ENCODE data around the gene ITGA5. TPM values are rescaled to one million over a fixed set of nuclear protein-coding genes. Genes with fewer than 3 reads are reported as not detected.
A peak's percentile ranks its signal among the peaks of the same experiment; 100 is the strongest.

Gene ITGA5
- total RNA-seq, 1 donor: 168 TPM

DNA sequence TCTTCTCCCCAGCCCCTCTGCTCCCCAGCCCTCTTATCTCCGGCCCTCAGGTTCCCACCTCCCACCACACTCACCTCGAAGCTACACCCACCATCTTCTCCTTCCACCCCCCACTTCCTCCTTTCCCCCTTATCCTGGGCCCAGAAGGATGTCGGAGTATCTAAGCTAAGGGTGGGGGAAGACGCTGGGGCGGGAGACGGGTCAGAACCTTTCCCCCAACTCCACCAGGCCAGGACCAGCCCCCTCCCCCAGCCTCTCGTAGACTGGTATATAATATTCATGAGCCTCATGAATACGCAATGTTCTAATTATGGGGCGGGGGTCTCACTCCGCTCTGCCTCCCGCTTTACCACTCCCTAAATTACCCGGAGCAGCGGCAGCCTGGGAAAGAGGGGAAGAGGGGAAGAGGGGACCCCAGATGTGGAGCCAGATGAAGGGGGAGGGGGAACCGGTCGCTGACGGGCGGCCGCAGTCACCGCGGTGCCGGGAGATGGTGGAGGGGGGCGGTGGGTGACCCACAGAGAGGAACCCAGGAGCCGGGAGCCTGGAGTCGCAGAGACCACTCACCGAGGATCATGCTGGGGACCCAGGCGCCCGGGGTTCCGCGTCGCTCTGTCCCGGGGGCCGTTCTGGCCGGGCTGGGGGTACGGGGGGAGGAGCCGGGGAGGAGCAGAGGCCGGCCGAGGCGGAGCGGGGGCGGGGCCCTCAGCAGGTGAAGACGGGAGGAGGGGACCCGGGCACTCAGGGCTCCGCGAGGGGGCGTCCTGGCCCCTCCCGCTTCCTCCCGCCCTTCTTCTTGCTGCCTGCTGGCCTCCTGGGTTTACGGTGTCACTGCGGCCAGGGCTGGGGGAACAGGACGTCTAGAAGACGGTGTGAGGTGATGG is 28.2 kb downstream of the ITGA5 start:
- Histone ChIP-seq H3K4me1 (ENCODE audit: insufficient read depth, low read length) (peaks cover 89% of the 10 kb centered on the region), H3K4me3 (ENCODE audit: low read length) (peak overlapping the region; percentile 35), H3K27me3 (ENCODE audit: insufficient read depth, low read length) (no peaks in the 10 kb centered on the region), H3K9me3 (ENCODE audit: low read depth, low read length) (no peaks in the 10 kb centered on the region)

GRCh38 chr12:54390176-54390667 is 28.8 kb downstream of the ITGA5 start:
- no peak overlapping the region for H3K4me3 ChIP-seq (ENCODE audit: low read length)
- H3K9me3 ChIP-seq (ENCODE audit: low read depth, low read length): no peaks in the 10 kb centered on the region
- no peaks in the 10 kb centered on the region for H3K27me3 ChIP-seq (ENCODE audit: insufficient read depth, low read length)
- H3K4me1 ChIP-seq (ENCODE audit: insufficient read depth, low read length): peaks cover 96% of the 10 kb centered on the region

DNA sequence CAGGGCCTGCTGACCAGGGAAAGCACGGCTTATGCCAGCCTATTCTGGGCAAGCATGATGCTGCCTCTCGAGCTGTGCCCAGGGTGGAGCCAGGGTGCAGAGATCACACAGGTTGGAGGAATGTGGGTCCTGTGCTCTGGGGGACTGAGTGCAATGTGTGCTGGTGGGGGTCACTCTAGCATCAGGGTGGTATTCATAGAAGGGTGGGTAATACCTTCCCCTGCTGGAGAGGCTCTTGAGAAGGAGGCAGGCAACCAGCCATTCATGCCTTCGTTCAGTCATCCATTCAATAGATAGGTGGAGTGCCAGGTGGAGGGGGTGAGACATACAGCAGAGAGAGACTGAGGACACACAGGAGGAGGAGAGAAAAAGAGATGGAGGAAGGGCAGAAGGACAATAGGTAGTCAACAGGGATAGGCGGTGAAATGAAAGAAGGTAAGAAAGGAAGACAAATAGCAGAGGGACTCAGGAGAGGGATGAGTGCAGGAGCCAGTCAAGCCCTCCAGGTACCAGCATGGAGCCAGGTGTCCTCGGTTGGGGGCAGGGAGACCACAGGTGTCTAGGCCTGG is 29.4 kb downstream of the ITGA5 start:
- H3K4me1 ChIP-seq (ENCODE audit: insufficient read depth, low read length): peaks cover 98% of the 10 kb centered on the region
- no peaks in the 10 kb centered on the region for H3K9me3 ChIP-seq (ENCODE audit: low read depth, low read length)
- no peak overlapping the region for H3K4me3 ChIP-seq (ENCODE audit: low read length)
- H3K27me3 ChIP-seq (ENCODE audit: insufficient read depth, low read length): no peaks in the 10 kb centered on the region

GRCh38 chr12:54389134-54389508 is 29.9 kb downstream of the ITGA5 start:
- Histone ChIP-seq H3K27me3 (ENCODE audit: insufficient read depth, low read length) (no peaks in the 10 kb centered on the region), H3K4me3 (ENCODE audit: low read length) (no peak overlapping the region), H3K4me1 (ENCODE audit: insufficient read depth, low read length) (peaks cover 98% of the 10 kb centered on the region), H3K9me3 (ENCODE audit: low read depth, low read length) (no peaks in the 10 kb centered on the region)

GRCh38 chr12:54388237-54389133 is 30.6 kb downstream of the ITGA5 start:
- Histone ChIP-seq H3K4me3 (ENCODE audit: low read length) (no peak overlapping the region), H3K9me3 (ENCODE audit: low read depth, low read length) (no peaks in the 10 kb centered on the region), H3K4me1 (ENCODE audit: insufficient read depth, low read length) (peaks cover 98% of the 10 kb centered on the region), H3K27me3 (ENCODE audit: insufficient read depth, low read length) (no peaks in the 10 kb centered on the region)

DNA sequence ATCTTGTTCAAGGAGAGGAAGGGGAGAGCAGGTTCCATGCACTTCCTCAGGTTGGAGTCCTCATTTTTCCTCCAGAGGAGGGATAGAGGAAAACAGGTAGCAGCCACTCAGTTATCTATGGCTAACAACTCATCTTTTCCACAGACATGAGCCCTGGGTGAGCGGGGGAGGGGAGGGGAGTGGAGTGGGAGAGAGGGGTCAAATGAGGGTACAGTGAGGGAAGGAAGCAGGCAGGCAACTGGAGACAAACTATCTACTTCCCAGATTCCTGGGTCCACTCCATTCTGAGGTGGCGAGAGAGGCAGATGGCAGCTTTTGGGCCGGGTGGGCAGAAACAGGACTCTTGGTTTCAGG is 32.0 kb downstream of the ITGA5 start:
- Histone ChIP-seq H3K27me3 (ENCODE audit: insufficient read depth, low read length) (no peaks in the 10 kb centered on the region), H3K9me3 (ENCODE audit: low read depth, low read length) (no peaks in the 10 kb centered on the region), H3K4me3 (ENCODE audit: low read length) (no peak overlapping the region), H3K4me1 (ENCODE audit: insufficient read depth, low read length) (peaks cover 97% of the 10 kb centered on the region)

GRCh38 chr12:54386403-54387113 is 32.5 kb downstream of the ITGA5 start:
- Histone ChIP-seq H3K4me1 (ENCODE audit: insufficient read depth, low read length) (peaks cover 97% of the 10 kb centered on the region), H3K27me3 (ENCODE audit: insufficient read depth, low read length) (no peaks in the 10 kb centered on the region), H3K9me3 (ENCODE audit: low read depth, low read length) (no peaks in the 10 kb centered on the region), H3K4me3 (ENCODE audit: low read length) (no peak overlapping the region)

DNA sequence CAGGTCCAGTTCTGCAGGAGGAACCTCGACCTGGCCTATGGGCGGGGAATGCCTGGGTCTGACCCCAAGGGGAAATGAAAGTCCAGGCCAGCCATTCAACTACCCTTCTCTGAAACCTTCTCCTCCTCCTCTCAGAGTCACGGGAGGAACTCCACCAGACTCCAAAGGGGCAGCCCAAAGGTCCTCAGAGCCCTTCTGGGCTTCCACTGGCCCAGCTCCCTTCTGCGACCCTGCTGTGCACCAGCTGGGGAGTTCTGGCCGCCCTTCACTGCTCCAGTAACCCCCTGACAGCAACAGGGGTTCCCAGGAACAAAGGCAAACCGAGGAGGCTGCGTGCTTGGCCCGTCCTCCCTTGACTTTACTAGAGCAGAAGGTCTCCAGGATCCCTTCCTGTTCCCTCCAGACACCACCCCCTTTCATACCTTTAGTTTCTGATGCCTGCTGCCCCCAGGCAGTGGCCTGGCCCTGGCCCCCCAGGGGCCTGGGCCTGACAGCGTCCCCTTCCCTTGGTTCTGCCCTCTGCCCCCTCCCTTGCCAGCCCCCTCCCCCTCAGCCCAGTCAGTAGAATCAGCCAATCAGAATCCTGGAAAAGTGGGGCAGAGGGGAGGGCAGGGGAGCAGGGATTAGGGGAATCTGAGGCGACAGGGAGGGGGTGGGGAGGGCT is 33.7 kb downstream of the ITGA5 start:
- no peaks in the 10 kb centered on the region for H3K27me3 ChIP-seq (ENCODE audit: insufficient read depth, low read length)
- H3K4me3 ChIP-seq (ENCODE audit: low read length): no peak overlapping the region
- H3K4me1 ChIP-seq (ENCODE audit: insufficient read depth, low read length): peaks cover 98% of the 10 kb centered on the region
- H3K9me3 ChIP-seq (ENCODE audit: low read depth, low read length): no peaks in the 10 kb centered on the region

DNA sequence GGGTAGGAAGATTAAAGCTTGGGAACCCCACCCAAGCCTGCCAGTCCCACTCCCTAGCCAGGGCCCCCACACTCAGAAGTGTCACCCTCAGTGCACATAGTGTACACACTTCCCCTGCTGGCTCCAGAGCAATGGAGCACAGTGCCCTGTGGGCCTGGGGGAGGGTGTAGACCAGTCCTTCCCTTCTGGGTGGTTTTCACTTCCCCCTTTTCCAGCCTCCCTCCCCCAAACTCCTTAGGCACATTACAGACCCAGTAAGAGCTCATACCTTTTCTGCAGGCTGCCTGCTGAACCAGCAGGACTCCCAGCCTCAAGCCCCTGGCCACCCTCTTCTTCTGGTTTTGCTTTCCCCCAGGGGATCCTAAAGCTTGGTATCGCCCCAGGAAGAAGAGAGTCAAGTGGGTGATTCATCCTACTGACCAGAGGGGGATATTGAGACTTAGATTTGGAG is 34.5 kb downstream of the ITGA5 start, which contains the start of gene ZNF385A:
Gene ZNF385A, minus strand, starts transcription at position 143 of the 451 bp plus-strand sequence. CDS start 219 bp downstream, outside the sequence.
- H3K4me1 ChIP-seq (ENCODE audit: insufficient read depth, low read length): peaks cover 98% of the 10 kb centered on the region
- H3K4me3 ChIP-seq (ENCODE audit: low read length): peak within 1 kb of the TSS; percentile 36
- H3K27me3 ChIP-seq (ENCODE audit: insufficient read depth, low read length): no peaks in the 10 kb centered on the region
- no peaks in the 10 kb centered on the region for H3K9me3 ChIP-seq (ENCODE audit: low read depth, low read length)

DNA sequence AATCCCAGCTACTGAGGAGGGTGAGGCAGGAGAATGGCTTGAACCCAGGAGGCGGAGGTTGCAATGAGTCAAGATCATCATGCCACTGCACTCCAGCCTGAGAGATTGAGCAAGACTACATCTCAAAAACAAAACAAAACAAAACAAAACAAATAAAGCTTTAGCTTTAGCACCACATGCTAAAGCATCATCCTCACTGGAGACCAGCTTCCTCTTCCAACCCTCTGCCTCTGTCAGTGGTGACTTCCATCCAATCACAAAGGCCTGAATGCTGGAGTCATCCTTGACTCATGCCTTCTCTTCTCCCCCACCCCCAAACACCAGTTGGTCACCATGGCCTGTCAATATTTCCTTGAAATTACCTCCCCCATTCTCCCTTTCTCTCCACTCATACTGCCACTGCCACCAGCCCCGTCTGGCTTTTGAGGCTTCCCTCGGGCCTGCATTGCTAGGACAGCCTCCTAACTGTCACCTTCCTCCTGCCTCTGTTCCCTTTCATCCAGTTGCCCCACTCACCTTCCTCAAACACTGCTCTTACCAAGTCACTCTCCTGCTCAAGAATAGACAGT is 35.9 kb downstream of the ITGA5 start:
- Histone ChIP-seq H3K27me3 (ENCODE audit: insufficient read depth, low read length) (no peaks in the 10 kb centered on the region), H3K4me1 (ENCODE audit: insufficient read depth, low read length) (peaks cover 89% of the 10 kb centered on the region), H3K9me3 (ENCODE audit: low read depth, low read length) (no peaks in the 10 kb centered on the region), H3K4me3 (ENCODE audit: low read length) (no peak overlapping the region)

DNA sequence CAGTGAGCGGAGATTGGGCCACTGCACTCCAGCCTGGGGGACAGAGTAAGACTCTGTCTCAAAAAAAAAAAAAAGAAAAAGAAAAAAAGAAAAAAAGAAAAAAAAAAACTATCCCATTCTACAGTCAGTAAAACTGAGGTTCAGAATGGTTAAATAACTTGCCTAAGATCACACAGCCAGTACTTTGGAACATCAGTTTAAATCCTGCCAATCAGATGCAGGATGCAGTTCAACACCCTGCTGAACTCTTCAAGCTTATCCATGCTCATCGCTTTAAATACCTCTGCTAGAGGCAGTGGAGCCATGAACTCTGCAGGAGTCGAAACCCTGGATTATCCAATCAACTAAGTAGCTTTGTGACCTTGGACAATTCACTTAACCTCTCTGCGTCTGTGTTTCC is 37.9 kb downstream of the ITGA5 start:
- Histone ChIP-seq H3K4me3 (ENCODE audit: low read length) (no peak overlapping the region), H3K27me3 (ENCODE audit: insufficient read depth, low read length) (no peaks in the 10 kb centered on the region), H3K4me1 (ENCODE audit: insufficient read depth, low read length) (peaks cover 69% of the 10 kb centered on the region), H3K9me3 (ENCODE audit: low read depth, low read length) (no peaks in the 10 kb centered on the region)

GRCh38 chr12:54379398-54380201 is 39.5 kb downstream of the ITGA5 start:
- H3K4me1 ChIP-seq (ENCODE audit: insufficient read depth, low read length): peaks cover 53% of the 10 kb centered on the region
- no peak overlapping the region for H3K4me3 ChIP-seq (ENCODE audit: low read length)
- no peaks in the 10 kb centered on the region for H3K9me3 ChIP-seq (ENCODE audit: low read depth, low read length)
- no peaks in the 10 kb centered on the region for H3K27me3 ChIP-seq (ENCODE audit: insufficient read depth, low read length)

GRCh38 chr12:54378796-54379397 is 40.2 kb downstream of the ITGA5 start:
- no peak overlapping the region for H3K4me3 ChIP-seq (ENCODE audit: low read length)

More at GRCh38 chr12:54378796-54379397, 40.2 kb downstream of the ITGA5 start:
- no peaks in the 10 kb centered on the region for H3K9me3 ChIP-seq (ENCODE audit: low read depth, low read length)
- no peaks in the 10 kb centered on the region for H3K27me3 ChIP-seq (ENCODE audit: insufficient read depth, low read length)
- peaks cover 46% of the 10 kb centered on the region for H3K4me1 ChIP-seq (ENCODE audit: insufficient read depth, low read length)
